PC-3 (cell line): ENCODE data around the gene IRAG1. TPM values are rescaled to one million over a fixed set of nuclear protein-coding genes. Genes with fewer than 3 reads are reported as not detected.

Experiments used
- ATAC-seq: fragments of 200-7000 bp; cut with Tn5 transposase; 2 replicates; pipeline ENCODE4 v1.9.1; 2020; ENCODE audit warnings: mild to moderate bottlenecking, moderate library complexity
- BruUV-seq: library from RNA; stranded (reverse); fragments of 400-500 nt; replicated peaks from 2 replicates; lab custom pipeline; 2021; lab: Mats Ljungman, UMichigan
- CTCF ChIA-PET: fragments of 300-600 bp; sonication (Branson Sonifier 250); formaldehyde crosslinking; loops from one replicate; lab custom pipeline; 2022; ENCODE audit warnings: antibody characterized with exemption; lab: Charles Lee
- POLR2A ChIA-PET: fragments of 300-600 bp; sonication (Branson Sonifier 250); formaldehyde crosslinking; loops from one replicate; lab custom pipeline; 2022; ENCODE audit warnings: antibody characterized with exemption; ENCODE audit not compliant: unreplicated experiment; lab: Charles Lee
- DNase-seq: peaks from one replicate; pipeline ENCODE4 v3.0.0-alpha.2; 2015
- H2AFZ ChIP-seq: fragments of 300-600 bp; sonication (generic); 2 replicates; pipeline ENCODE4 v1.6.0; 2016; ENCODE audit warnings: antibody characterized with exemption, low read length
- H3F3A ChIP-seq: fragments of 300-600 bp; sonication (generic); one replicate; pipeline ENCODE4 v1.6.0; 2017; ENCODE audit warnings: antibody characterized with exemption, low read length, control low read depth, mild to moderate bottlenecking; ENCODE audit not compliant: unreplicated experiment
- H3K27ac ChIP-seq: fragments of 300-600 bp; sonication (generic); 2 replicates; pipeline ENCODE4 v1.5.1; 2016; ENCODE audit warnings: mild to moderate bottlenecking, low read length
- H3K27me3 ChIP-seq: fragments of 300-600 bp; sonication (generic); 2 replicates; pipeline ENCODE4 v1.6.1; 2016; ENCODE audit warnings: low read length, mixed read lengths
- H3K36me3 ChIP-seq: fragments of 300-600 bp; sonication (generic); 2 replicates; pipeline ENCODE4 v1.6.1; 2016; ENCODE audit warnings: low read depth, mixed run types, low read length, mixed read lengths
- H3K4me1 ChIP-seq: fragments of 300-600 bp; sonication (generic); 2 replicates; pipeline ENCODE4 v1.5.1; 2016; ENCODE audit warnings: low read length; ENCODE audit not compliant: insufficient read depth
- H3K4me2 ChIP-seq: fragments of 300-600 bp; sonication (generic); 2 replicates; pipeline ENCODE4 v1.6.0; 2016; ENCODE audit warnings: low read length
- H3K4me3 ChIP-seq: fragments of 300-600 bp; sonication (generic); 2 replicates; pipeline ENCODE4 v1.5.1; 2016; ENCODE audit warnings: mild to moderate bottlenecking, low read length, mixed read lengths
- H3K79me2 ChIP-seq: fragments of 300-600 bp; sonication (generic); 2 replicates; pipeline ENCODE4 v1.6.1; 2017; ENCODE audit warnings: low read length, mixed read lengths
- H3K9ac ChIP-seq: fragments of 300-600 bp; sonication (generic); 2 replicates; pipeline ENCODE4 v1.6.0; 2016; ENCODE audit warnings: mild to moderate bottlenecking, low read length
- H3K9me2 ChIP-seq: fragments of 300-600 bp; sonication (generic); replicated peaks from 2 replicates; pipeline ENCODE4 v1.6.1; 2016; ENCODE audit warnings: mixed run types, low read length, mixed read lengths
- H3K9me3 ChIP-seq: fragments of 300-600 bp; sonication (generic); 2 replicates; pipeline ENCODE4 v1.6.1; 2016; ENCODE audit warnings: low read length, mixed read lengths
- H4K20me1 ChIP-seq: fragments of 300-600 bp; sonication (generic); 2 replicates; pipeline ENCODE4 v1.6.1; 2016; ENCODE audit warnings: low read length, mixed read lengths
- EZH2 ChIP-seq: fragments of 300-600 bp; sonication (generic); IDR thresholded peaks from one replicate; pipeline ENCODE4 v1.6.1; 2017; ENCODE audit warnings: antibody characterized with exemption, mild to moderate bottlenecking, low read length; ENCODE audit not compliant: unreplicated experiment
- EZH2phosphoT487 ChIP-seq: fragments of 300-600 bp; sonication (generic); IDR thresholded peaks from 2 replicates; pipeline ENCODE4 v1.6.1; 2018; ENCODE audit warnings: mild to moderate bottlenecking, antibody characterized with exemption, low read length, borderline replicate concordance
- intact Hi-C: fragments of 100-400 bp; cut with micrococcal nuclease; formaldehyde crosslinking; loops from 2 replicates; pipeline ENCODE4 v1.9.0; 2023
- total RNA-seq: library from RNA; depleted of rRNA; stranded (reverse); fragments of >200 nt; gene quantifications from 2 replicates; pipeline ENCODE4 v1.2.3, GENCODE V29; 2014
- TF ChIP-seq, protein P1 (sequence below): fragments of 300-600 bp; sonication (generic); conservative IDR thresholded peaks from 2 replicates; pipeline ENCODE4 v1.5.1; 2017; ENCODE audit warnings: antibody characterized with exemption, low read depth, mild to moderate bottlenecking, low read length

Gene IRAG1
- total RNA-seq, 1 experiment from 2014 or later = not detected

DNA sequence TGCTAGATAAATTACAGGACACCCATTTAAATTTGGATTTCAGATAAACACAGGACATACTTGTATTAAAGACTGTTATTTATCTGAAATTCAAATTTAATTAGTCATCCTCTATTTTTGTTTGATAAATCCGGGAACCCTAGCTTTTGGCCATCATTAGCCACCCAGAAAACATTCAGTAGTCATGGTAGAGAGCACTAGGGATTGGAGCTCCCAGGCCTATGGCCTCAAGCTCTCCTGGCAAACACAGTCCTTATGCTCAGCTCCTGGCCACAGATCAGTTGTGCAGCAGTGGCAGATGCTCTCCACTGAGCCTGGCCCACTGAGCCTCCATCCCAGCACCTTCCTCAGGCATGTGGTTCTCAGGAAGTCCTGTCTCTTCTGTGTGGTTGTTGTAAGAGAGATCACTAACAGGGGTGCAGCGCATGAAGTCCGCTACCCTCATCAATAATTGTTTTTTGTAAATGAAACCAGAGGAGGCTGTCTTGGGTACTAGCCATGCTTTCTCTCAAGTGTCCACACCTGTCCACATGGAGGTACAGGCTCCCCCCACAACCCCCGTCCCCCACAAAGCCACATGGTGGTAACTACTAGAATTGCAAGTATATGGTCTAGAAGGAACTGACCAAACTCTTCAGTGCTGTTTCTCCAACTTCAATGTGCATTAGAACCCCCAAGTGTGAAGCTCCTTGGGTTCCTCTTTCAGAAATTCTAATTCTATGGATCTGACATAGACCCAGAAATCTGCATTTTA, 1.1 kb upstream of the IRAG1 start:
- no peaks in the 10 kb centered on the region for H3K36me3 ChIP-seq
- TF ChIP-seq EZH2phosphoT487 (no peak), EZH2 (no peak)
- TF ChIP-seq, protein P1, sequence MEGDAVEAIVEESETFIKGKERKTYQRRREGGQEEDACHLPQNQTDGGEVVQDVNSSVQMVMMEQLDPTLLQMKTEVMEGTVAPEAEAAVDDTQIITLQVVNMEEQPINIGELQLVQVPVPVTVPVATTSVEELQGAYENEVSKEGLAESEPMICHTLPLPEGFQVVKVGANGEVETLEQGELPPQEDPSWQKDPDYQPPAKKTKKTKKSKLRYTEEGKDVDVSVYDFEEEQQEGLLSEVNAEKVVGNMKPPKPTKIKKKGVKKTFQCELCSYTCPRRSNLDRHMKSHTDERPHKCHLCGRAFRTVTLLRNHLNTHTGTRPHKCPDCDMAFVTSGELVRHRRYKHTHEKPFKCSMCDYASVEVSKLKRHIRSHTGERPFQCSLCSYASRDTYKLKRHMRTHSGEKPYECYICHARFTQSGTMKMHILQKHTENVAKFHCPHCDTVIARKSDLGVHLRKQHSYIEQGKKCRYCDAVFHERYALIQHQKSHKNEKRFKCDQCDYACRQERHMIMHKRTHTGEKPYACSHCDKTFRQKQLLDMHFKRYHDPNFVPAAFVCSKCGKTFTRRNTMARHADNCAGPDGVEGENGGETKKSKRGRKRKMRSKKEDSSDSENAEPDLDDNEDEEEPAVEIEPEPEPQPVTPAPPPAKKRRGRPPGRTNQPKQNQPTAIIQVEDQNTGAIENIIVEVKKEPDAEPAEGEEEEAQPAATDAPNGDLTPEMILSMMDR = no peak
- POLR2A ChIA-PET = no interaction called here
- no TSS peak for BruUV-seq
- ATAC-seq = no peak
- no peaks in the 10 kb centered on the region for H4K20me1 ChIP-seq
- no peaks in the 10 kb centered on the region for H3K9me2 ChIP-seq
- no peak overlapping the region for H3K4me2 ChIP-seq
- no peak overlapping the region for H3K27ac ChIP-seq
- no peak for DNase-seq
- H3K79me2 ChIP-seq = no peaks in the 10 kb centered on the region
- H3K27me3 ChIP-seq = no peaks in the 10 kb centered on the region
- CTCF ChIA-PET = no interaction called here
- intact Hi-C loops = no loop called here
- no peak overlapping the region for H2AFZ ChIP-seq
- no peaks in the 10 kb centered on the region for H3K4me1 ChIP-seq
- H3K9ac ChIP-seq = no peak overlapping the region
- H3K4me3 ChIP-seq = no peak overlapping the region
- no peaks in the 10 kb centered on the region for H3F3A ChIP-seq
- H3K9me3 ChIP-seq = no peaks in the 10 kb centered on the region

DNA sequence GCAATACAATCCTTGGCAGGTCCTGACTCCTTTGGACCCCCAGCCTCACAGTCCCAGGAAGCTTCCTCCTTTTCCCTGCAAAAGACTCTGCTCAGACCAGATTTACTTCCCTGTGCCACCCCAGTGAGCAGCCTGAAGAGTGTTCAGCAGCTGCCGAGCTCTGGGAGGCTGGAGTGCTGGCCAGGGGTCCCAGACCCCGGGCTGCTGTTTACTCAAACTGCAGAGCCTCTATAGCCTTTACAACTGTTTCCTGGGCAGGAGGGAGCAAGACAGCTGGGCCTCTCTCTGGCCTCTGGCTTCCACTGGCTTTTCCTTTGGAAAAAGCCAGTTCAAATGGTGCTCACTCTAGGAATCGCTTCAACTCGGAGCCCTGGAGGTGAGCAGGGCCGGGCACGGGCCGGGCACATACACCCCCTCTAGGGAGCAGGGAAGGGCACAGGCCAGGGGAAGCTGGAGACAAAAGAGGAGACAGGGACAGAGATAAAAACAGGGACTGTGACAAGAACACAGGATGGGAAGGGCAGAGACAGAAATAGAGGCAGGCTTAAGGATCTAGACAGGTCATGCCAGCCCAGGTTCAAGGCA, 932 bp downstream of the IRAG1 start:
- TF ChIP-seq, protein P1 = no peak
- TF ChIP-seq EZH2 (no peak), EZH2phosphoT487 (no peak)
- Histone ChIP-seq H3K79me2 (no peaks in the 10 kb centered on the region), H2AFZ (no peak overlapping the region), H3K4me2 (no peak overlapping the region), H3F3A (no peaks in the 10 kb centered on the region), H3K9me3 (no peaks in the 10 kb centered on the region), H3K4me3 (no peak overlapping the region), H3K36me3 (no peaks in the 10 kb centered on the region), H3K27me3 (no peaks in the 10 kb centered on the region), H4K20me1 (no peaks in the 10 kb centered on the region), H3K4me1 (peaks cover 8% of the 10 kb centered on the region; the same call in 1 of the 2 replicates), H3K9ac (no peak overlapping the region), H3K27ac (no peak overlapping the region), H3K9me2 (no peaks in the 10 kb centered on the region)
- no TSS peak for BruUV-seq
- ATAC-seq (no peak), DNase-seq (no peak)
- POLR2A ChIA-PET = no interaction called here
- CTCF ChIA-PET = no interaction called here
- intact Hi-C loops = no loop called here

DNA sequence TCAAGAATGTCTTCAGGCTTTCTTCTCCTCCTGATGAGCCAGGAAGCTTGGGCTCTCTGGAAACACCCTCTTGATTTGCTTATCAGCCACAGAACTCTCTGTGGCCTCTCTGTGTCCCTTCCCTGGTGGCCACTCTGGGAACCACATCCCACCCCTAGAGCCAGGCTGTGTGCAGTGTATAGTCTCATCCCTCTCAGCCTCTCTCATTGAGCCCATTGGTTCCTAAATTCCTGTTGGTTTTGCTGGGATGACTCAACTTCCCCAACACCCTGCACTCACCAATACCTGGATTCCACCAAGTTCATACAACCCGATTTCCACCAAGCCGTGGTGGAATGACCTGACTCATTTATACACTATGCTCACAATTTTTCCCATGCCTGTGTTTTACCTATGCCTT, 5.2 kb downstream of the IRAG1 start:
- Histone ChIP-seq H3K4me3 (no peak overlapping the region), H4K20me1 (no peaks in the 10 kb centered on the region), H3K79me2 (no peaks in the 10 kb centered on the region), H3K9me2 (no peaks in the 10 kb centered on the region), H3K9ac (no peak overlapping the region), H3K27ac (no peak overlapping the region), H3K4me2 (no peak overlapping the region), H3K4me1 (peaks cover 8% of the 10 kb centered on the region; the same call in 1 of the 2 replicates), H3K9me3 (no peaks in the 10 kb centered on the region), H2AFZ (no peak overlapping the region), H3K27me3 (no peaks in the 10 kb centered on the region), H3F3A (no peaks in the 10 kb centered on the region), H3K36me3 (no peaks in the 10 kb centered on the region)
- TF ChIP-seq EZH2phosphoT487 = no peak
- TF ChIP-seq, protein P1 = peak; percentile 45
- ATAC-seq = peak; percentile 33; the same call in 1 of the 2 replicates
- ChIA-PET POLR2A (no interaction called here), CTCF (no interaction called here)
- peak; percentile 72 for DNase-seq
- intact Hi-C loops = no loop called here
- BruUV-seq = no TSS peak
